OCI-LY7 (cell line): ENCODE measurements around the gene DNAJC1.

Experiments
- EZH2phosphoT487 ChIP-seq: fragments of 200-600 bp; sonication (generic); IDR thresholded peaks from 2 replicates; pipeline ENCODE4 v1.6.1; 2018; ENCODE audit warnings: low read depth, borderline replicate concordance, mild to moderate bottlenecking, mixed run types, antibody characterized with exemption, low read length, moderate library complexity, mixed read lengths
- TF ChIP-seq, protein P1 (sequence below): fragments of 200-600 bp; sonication (generic); conservative IDR thresholded peaks from 2 replicates; pipeline ENCODE4 v1.5.1; 2014; ENCODE audit warnings: mild to moderate bottlenecking, antibody characterized with exemption, low read length, moderate library complexity, mixed read lengths

GRCh38 chr10:22006379-22006884 is 2.9 kb upstream of the DNAJC1 start:
- TF ChIP-seq, protein P1, sequence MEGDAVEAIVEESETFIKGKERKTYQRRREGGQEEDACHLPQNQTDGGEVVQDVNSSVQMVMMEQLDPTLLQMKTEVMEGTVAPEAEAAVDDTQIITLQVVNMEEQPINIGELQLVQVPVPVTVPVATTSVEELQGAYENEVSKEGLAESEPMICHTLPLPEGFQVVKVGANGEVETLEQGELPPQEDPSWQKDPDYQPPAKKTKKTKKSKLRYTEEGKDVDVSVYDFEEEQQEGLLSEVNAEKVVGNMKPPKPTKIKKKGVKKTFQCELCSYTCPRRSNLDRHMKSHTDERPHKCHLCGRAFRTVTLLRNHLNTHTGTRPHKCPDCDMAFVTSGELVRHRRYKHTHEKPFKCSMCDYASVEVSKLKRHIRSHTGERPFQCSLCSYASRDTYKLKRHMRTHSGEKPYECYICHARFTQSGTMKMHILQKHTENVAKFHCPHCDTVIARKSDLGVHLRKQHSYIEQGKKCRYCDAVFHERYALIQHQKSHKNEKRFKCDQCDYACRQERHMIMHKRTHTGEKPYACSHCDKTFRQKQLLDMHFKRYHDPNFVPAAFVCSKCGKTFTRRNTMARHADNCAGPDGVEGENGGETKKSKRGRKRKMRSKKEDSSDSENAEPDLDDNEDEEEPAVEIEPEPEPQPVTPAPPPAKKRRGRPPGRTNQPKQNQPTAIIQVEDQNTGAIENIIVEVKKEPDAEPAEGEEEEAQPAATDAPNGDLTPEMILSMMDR = no peak
- no peak for TF ChIP-seq EZH2phosphoT487
